ENCODE data around the gene OR1F1. TPM values are rescaled to one million over a fixed set of nuclear protein-coding genes. Genes with fewer than 3 reads are reported as not detected.
"Not testable (repeated sequence)": the region's sequence is repeated elsewhere in the genome, so short reads cannot be mapped to it uniquely, and the experiment has no call there.

Gene OR1F1
- total RNA-seq, 1 donor from 2014 or later: not detected

- no peak for ATAC-seq (ENCODE audit: poor library complexity)
- no peak for DNase-seq
- intact Hi-C loops (cut with DNase I): no loop called here
Measured at GRCh38 chr16:3170440-3171180, 17.4 kb upstream of the OR1F1 start.

- no peak for ATAC-seq (ENCODE audit: poor library complexity)
- DNase-seq: no peak
- intact Hi-C loops (cut with DNase I): no loop called here
Measured at GRCh38 chr16:3171181-3171854, 16.7 kb upstream of the OR1F1 start.

- intact Hi-C loops (cut with DNase I): no loop called here
- no peak for DNase-seq
- ATAC-seq (ENCODE audit: poor library complexity): no peak
Measured at GRCh38 chr16:3171855-3172593, 16.0 kb upstream of the OR1F1 start.

GRCh38 chr16:3173892-3174617, 13.9 kb upstream of the OR1F1 start:
- intact Hi-C loops (cut with DNase I): no loop called here
- ATAC-seq (ENCODE audit: poor library complexity): no peak

GRCh38 chr16:3174618-3175148, 13.3 kb upstream of the OR1F1 start:
- ATAC-seq (ENCODE audit: poor library complexity) (no peak), DNase-seq (no peak)
- intact Hi-C loops (cut with DNase I): no loop called here

More at GRCh38 chr16:3173892-3174617, 13.9 kb upstream of the OR1F1 start:
- no peak for DNase-seq

- DNase-seq (no peak), ATAC-seq (ENCODE audit: poor library complexity) (no peak)
- intact Hi-C loops (cut with DNase I): no loop called here
Measured at GRCh38 chr16:3175157-3176093, 12.6 kb upstream of the OR1F1 start.

DNA sequence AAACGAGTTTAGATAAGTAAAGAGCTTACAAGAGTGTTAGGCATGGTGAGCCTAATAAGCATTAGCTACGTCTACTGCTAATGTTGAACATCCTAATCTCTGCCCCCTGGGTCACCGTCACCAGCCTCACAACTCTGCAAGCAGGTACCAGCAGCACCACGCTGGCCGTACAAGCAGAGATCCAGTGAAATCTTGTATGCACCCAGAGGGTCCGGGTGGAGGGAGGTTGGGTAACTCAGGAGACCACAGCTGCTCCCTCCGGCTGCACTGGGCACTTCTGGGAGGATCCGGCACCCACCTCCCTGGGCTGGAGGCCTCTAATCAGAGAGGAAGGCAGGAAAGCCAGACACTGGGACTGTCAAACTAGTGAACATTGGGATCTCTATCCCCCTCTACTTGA, 8.4 kb upstream of the OR1F1 start:
- ATAC-seq (ENCODE audit: poor library complexity): no peak
- no peak for DNase-seq
- intact Hi-C loops (cut with DNase I): no loop called here

GRCh38 chr16:3180445-3180878, 7.5 kb upstream of the OR1F1 start:
- no peak for ATAC-seq (ENCODE audit: poor library complexity)
- no peak for DNase-seq
- intact Hi-C loops (cut with DNase I): no loop called here

GRCh38 chr16:3182293-3182607, 5.8 kb upstream of the OR1F1 start:
- ATAC-seq (ENCODE audit: poor library complexity); DNase-seq; intact Hi-C loops (cut with DNase I): not testable (repeated sequence)

DNA sequence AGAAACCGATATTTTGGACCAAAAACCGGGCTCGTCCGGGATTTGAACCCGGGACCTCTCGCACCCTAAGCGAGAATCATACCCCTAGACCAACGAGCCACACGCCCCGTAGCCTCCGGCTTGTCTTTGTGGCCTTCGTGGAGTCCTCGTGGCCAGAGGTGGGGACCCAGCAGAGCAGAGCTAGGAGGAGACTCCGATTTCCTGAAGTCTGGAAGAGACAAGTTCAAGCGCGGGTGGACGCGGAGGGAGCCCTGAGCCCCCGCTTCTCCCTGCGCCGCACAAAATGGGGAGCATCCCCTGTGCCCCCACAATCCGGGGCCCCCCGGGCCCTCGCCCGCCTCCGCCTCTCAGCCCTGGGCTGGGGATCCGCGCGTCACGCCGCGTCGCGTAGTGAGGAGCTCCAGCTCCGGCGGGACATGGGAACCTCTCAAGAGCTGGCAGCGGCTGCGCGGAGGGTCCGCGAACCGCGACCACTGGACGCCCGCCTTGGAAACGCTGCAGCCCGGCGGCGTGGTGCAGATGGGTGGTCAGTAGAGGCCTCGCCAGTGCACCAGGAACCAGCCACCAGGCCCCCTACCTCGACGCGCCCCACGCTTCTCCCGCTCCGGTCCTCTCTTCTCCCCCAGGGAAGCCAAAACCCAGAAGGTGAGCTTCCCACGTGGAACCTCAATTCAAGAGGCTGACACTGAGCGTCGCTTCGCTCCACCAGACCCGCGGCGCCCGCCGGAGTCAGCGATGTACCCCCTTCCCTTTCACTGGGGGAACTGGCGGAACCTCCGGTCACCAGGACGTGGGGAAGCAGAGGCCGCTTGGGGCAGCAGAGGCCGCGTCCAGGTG, 5.2 kb upstream of the OR1F1 start:
- intact Hi-C loops (cut with DNase I): no loop called here
- peak; percentile 53 for DNase-seq
- peak; percentile 36 for ATAC-seq (ENCODE audit: poor library complexity)

GRCh38 chr16:3183445-3184139, 4.4 kb upstream of the OR1F1 start:
- ATAC-seq (ENCODE audit: poor library complexity): no peak

DNA sequence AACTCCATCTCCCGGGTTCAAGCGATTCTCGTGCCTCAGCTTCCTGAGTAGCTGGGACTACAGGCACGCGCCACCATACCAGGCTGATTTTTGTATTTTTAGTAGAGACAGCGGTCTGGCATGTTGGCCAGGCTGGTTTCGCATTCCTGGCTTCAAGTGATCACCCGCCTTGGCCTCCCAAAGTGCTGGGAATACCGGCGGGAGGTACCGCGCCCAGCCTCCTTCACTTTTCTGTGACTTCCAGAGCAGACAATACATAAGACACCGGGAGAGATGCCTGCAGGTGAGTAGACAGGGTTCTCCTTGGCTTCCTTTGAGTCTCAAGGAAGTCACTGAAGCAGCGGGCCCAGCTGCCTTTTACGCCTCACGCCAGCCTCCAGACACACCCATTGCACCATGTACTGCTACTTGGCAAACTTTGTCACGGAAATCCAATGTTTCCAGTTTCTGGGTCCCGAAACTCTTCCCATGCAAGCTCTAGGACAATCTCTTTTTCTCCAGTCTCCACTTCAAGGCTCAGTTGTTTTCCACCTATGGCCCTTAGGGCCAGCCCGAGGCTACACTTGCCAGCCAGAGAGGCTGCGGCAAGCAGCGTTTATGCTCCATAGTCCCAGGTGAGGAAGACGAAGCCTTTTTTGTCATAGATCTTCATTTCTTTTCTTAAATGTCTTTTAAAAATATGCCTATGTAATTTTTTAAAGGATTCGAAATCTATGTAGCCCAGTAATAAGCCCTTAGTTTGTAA, 886 bp upstream of the OR1F1 start:
- ATAC-seq (ENCODE audit: poor library complexity) (no peak), DNase-seq (no peak)
- intact Hi-C loops (cut with DNase I): no loop called here

More at GRCh38 chr16:3183445-3184139, 4.4 kb upstream of the OR1F1 start:
- intact Hi-C loops (cut with DNase I): no loop called here
- DNase-seq: no peak

- intact Hi-C loops (cut with DNase I): no loop called here
- ATAC-seq (ENCODE audit: poor library complexity) (no peak), DNase-seq (no peak)
Measured at GRCh38 chr16:3188675-3188924, 596 bp downstream of the OR1F1 start.

GRCh38 chr16:3188925-3189825, 1.2 kb downstream of the OR1F1 start:
- intact Hi-C loops (cut with DNase I): no loop called here
- ATAC-seq (ENCODE audit: poor library complexity) (no peak), DNase-seq (no peak)

GRCh38 chr16:3189869-3190268, 1.9 kb downstream of the OR1F1 start:
- no peak for ATAC-seq (ENCODE audit: poor library complexity)
- DNase-seq: no peak
- intact Hi-C loops (cut with DNase I): no loop called here
